Effector memory CD8-positive, alpha-beta T cell (primary cell): ENCODE results near the gene INPP4B.

Source experiments
- ATAC-seq: fragments of 150-1000 bp; cut with Tn5 transposase; replicated peaks from 2 replicates; pipeline ENCODE4 v1.10.0; 2021; ENCODE audit warnings: mild to moderate bottlenecking, moderate library complexity
- DNase-seq, 3 experiments: peaks; one replicate each; pipeline ENCODE4 v3.0.0; 2021
- H3K27ac Mint-ChIP-seq, 2 donors: one replicate each; pipeline ENCODE4 v1.8.0; 2022; ENCODE audit warnings: mild to moderate bottlenecking in 2 of 2, mixed read lengths in 2 of 2, moderate library complexity in 2 of 2
- H3K27me3 Mint-ChIP-seq, 2 donors: one replicate each; pipeline ENCODE4 v1.8.0; 2022; ENCODE audit warnings: mixed read lengths in 2 of 2
- H3K36me3 Mint-ChIP-seq: one replicate; pipeline ENCODE4 v1.8.0; 2022; ENCODE audit warnings: mild to moderate bottlenecking, moderate library complexity, mixed read lengths; ENCODE audit not compliant: insufficient read depth
- H3K4me1 Mint-ChIP-seq, 2 donors: one replicate each; pipeline ENCODE4 v1.8.0; 2022; ENCODE audit warnings: low read depth in 2 of 2, mixed read lengths in 2 of 2
- H3K4me3 Mint-ChIP-seq, 2 donors: one replicate each; pipeline ENCODE4 v1.8.0; 2022; ENCODE audit warnings: mild to moderate bottlenecking in 2 of 2, mixed read lengths in 2 of 2, moderate library complexity in 2 of 2
- H3K9me3 Mint-ChIP-seq, 2 donors: one replicate each; pipeline ENCODE4 v1.8.0; 2022; ENCODE audit warnings: mixed read lengths in 2 of 2

INPP4B gene

DNA sequence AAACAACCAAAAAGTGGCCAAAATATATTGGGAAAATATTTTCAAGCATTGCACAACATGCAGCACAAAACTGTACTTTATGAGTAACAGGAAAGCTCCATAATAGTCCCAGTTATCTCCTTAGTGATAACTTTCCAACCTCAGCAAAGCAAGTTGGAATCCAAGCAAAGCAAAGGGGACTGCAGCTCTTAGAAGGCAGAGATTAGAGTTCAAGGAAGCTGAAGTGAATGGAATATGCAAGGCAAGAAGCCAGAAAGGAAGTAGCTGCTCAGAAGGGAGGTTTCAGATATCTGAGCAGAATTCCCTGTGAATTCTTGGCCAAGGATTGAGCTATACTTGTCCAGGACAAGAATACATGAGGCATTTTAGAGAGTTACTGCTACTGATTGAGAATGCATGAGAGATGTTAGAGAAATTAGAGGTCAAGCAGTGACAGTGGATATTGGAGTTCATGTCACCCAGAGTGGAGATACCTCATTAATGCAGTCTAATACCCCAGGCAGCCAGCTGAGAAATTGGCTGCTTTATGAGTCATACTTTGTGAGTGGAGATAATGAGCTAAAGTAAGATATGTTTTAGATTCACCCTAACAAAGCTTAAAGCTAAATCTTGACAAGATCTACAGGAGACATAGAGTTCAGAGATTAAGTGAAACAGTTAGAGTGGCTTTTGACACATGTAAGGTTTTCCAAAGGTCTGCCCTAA is 102.8 kb downstream of the INPP4B start:
- Mint-ChIP-seq H3K4me1 (no peaks in the 10 kb centered on the region), H3K4me3 (no peak overlapping the region)
- DNase-seq = no peak

DNA sequence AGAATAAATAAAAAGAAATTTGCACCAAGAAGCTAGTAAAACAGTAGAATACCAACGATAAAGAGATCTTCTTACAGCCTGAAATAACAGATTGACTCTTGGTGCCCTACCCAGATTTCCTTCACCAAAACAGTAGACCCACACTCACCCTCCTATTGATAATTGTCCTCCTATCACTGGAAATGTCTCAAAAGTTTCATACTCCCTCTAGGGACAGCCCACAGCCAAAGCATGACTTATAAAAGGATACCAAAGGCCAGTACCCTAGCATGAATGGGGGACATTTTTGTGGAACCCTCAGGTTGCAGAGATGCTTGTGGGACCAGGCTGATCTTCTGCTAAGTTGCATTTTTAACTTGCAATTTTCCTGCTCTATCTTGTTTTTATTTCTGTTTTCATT is 104.1 kb downstream of the INPP4B start:
- H3K9me3 Mint-ChIP-seq = no peaks in the 10 kb centered on the region
- no peaks in the 10 kb centered on the region for H3K4me1 Mint-ChIP-seq
- no peak for ATAC-seq
- H3K36me3 Mint-ChIP-seq = no peaks in the 10 kb centered on the region
- no peak overlapping the region for H3K27ac Mint-ChIP-seq
- H3K4me3 Mint-ChIP-seq = no peak overlapping the region
- peaks cover 0 to 10% of the 10 kb centered on the region in 2 donors for H3K27me3 Mint-ChIP-seq
- no peak for DNase-seq

More for the DNA sequence above, 102.8 kb downstream of the INPP4B start:
- Mint-ChIP-seq H3K36me3 (no peaks in the 10 kb centered on the region), H3K9me3 (no peaks in the 10 kb centered on the region), H3K27me3 (peaks cover 0 to 10% of the 10 kb centered on the region in 2 donors), H3K27ac (no peak overlapping the region)
- no peak for ATAC-seq

GRCh38 chr4:142728233-142728632 is 117.9 kb downstream of the INPP4B start:
- H3K4me3 Mint-ChIP-seq = no peak overlapping the region
- no peak for ATAC-seq
- peaks cover 0 to 11% of the 10 kb centered on the region in 2 donors for H3K27me3 Mint-ChIP-seq
- H3K36me3 Mint-ChIP-seq = no peaks in the 10 kb centered on the region
- DNase-seq = no peak
- H3K9me3 Mint-ChIP-seq = no peaks in the 10 kb centered on the region
- H3K27ac Mint-ChIP-seq = no peak overlapping the region
- H3K4me1 Mint-ChIP-seq = no peaks in the 10 kb centered on the region

GRCh38 chr4:142727149-142727548 is 119.0 kb downstream of the INPP4B start:
- DNase-seq (no peak), ATAC-seq (no peak)
- no peaks in the 10 kb centered on the region for H3K4me1 Mint-ChIP-seq
- H3K4me3 Mint-ChIP-seq = no peak overlapping the region
- no peaks in the 10 kb centered on the region for H3K36me3 Mint-ChIP-seq
- peak overlapping the region in 1 of 2 donors; percentile 41 for H3K27ac Mint-ChIP-seq
- H3K9me3 Mint-ChIP-seq = no peaks in the 10 kb centered on the region
- H3K27me3 Mint-ChIP-seq = peaks cover 0 to 11% of the 10 kb centered on the region in 2 donors

DNA sequence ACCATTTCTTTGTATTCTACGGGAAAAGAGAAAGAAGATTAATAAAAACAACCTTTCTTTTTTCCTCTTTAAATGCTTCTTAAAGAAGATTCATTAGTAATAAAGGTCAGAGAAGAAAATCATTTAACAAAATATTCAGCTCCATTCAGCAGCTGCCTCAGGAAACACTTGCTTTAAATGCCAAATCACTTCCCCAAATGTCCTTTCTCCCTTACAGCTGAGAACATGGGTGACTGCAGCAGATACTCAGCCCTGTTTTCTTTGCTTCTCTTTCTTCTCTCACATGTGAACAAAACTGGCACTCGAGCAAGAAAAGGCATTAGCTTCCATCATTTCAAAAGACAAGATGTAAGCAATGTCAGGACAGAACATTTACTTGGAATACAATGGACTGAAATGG is 120.2 kb downstream of the INPP4B start:
- no peak for ATAC-seq
- no peak overlapping the region for H3K27ac Mint-ChIP-seq
- peaks cover 0 to 11% of the 10 kb centered on the region in 2 donors for H3K27me3 Mint-ChIP-seq
- H3K9me3 Mint-ChIP-seq = no peaks in the 10 kb centered on the region
- DNase-seq = no peak
- H3K4me1 Mint-ChIP-seq = no peaks in the 10 kb centered on the region
- no peaks in the 10 kb centered on the region for H3K36me3 Mint-ChIP-seq
- H3K4me3 Mint-ChIP-seq = no peak overlapping the region

DNA sequence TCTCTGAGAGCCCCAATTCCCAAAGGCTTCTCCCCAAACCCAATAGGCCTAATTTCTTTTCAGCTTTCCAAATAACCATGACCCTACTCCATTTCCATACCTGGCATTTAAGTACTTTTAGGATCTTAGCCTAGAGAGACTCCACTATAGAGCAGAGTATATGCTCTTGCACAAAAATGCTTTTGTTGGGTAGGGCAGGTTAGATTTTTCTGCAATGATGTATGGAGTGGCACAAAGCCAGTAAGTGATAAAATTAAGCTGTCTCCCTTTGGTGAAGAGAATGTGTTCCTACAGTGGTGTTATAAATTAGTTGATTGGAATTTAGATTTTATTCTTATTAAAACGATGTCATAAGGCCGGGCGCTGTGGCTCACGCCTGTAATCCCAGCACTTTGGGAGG is 124.9 kb downstream of the INPP4B start:
- H3K4me3 Mint-ChIP-seq = no peak overlapping the region

GRCh38 chr4:142719854-142720541 is 126.1 kb downstream of the INPP4B start:
- Mint-ChIP-seq H3K36me3 (no peaks in the 10 kb centered on the region), H3K27me3 (no peaks in the 10 kb centered on the region), H3K9me3 (no peaks in the 10 kb centered on the region), H3K27ac (no peak overlapping the region), H3K4me1 (no peaks in the 10 kb centered on the region), H3K4me3 (no peak overlapping the region)
- DNase-seq = no peak
- peak; percentile 42 for ATAC-seq

More for the DNA sequence above, 124.9 kb downstream of the INPP4B start:
- DNase-seq (no peak), ATAC-seq (no peak)
- H3K36me3 Mint-ChIP-seq = no peaks in the 10 kb centered on the region
- no peaks in the 10 kb centered on the region for H3K4me1 Mint-ChIP-seq
- H3K27ac Mint-ChIP-seq = no peak overlapping the region
- H3K27me3 Mint-ChIP-seq = no peaks in the 10 kb centered on the region
- no peaks in the 10 kb centered on the region for H3K9me3 Mint-ChIP-seq

- no peaks in the 10 kb centered on the region for H3K4me1 Mint-ChIP-seq
- no peak overlapping the region for H3K27ac Mint-ChIP-seq
- no peaks in the 10 kb centered on the region for H3K9me3 Mint-ChIP-seq
- no peaks in the 10 kb centered on the region for H3K36me3 Mint-ChIP-seq
- no peaks in the 10 kb centered on the region for H3K27me3 Mint-ChIP-seq
- no peak overlapping the region for H3K4me3 Mint-ChIP-seq
- ATAC-seq = no peak
- no peak for DNase-seq
Observed at GRCh38 chr4:142718981-142719380, 127.1 kb downstream of the INPP4B start.

- no peaks in the 10 kb centered on the region for H3K9me3 Mint-ChIP-seq
- DNase-seq = no peak
- no peak for ATAC-seq
- H3K4me1 Mint-ChIP-seq = no peaks in the 10 kb centered on the region
- no peak overlapping the region for H3K4me3 Mint-ChIP-seq
- H3K27ac Mint-ChIP-seq = no peak overlapping the region
- no peaks in the 10 kb centered on the region for H3K36me3 Mint-ChIP-seq
- no peaks in the 10 kb centered on the region for H3K27me3 Mint-ChIP-seq
Observed at GRCh38 chr4:142715727-142716126, 130.4 kb downstream of the INPP4B start.

DNA sequence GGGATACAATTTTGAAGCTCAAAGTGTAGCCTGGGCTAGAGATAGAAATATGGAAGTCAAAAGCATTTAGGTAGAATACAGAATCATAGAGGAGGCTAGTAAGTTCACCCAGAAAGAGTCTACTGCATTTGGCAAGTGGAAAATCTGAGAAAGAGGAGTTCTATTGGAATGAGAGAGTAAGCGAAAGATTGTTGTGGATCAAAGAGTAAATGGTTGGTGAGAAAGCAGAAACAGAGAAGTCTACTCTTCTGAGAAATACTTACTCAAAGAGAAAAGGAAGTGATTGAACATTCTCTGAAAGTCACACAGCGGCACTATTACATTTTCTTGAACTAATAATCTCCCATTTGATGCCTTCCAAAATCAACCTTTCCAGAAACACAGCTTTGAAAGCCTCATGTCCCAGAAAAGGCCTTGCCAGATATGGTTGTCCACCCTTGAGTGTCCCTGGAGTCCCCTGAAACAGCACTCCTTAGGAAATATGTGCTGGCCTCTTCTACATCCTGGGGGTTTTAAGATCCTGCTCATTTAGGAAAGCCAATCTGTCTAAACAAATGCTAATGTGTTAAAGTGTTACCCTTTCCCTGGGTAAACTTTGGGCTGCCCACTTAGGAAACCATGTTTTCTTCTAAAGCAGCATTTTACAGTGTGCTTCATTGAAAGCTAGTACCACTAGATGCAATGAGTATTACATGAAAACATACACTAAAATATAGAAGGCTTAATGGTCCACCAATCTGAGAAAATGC is 132.6 kb downstream of the INPP4B start:
- Mint-ChIP-seq H3K9me3 (no peaks in the 10 kb centered on the region), H3K27me3 (no peaks in the 10 kb centered on the region), H3K36me3 (no peaks in the 10 kb centered on the region), H3K27ac (no peak overlapping the region), H3K4me1 (no peaks in the 10 kb centered on the region), H3K4me3 (no peak overlapping the region)
- DNase-seq (no peak), ATAC-seq (no peak)

GRCh38 chr4:142708231-142708630 is 137.9 kb downstream of the INPP4B start:
- DNase-seq = no peak
- Mint-ChIP-seq H3K27me3 (no peaks in the 10 kb centered on the region), H3K27ac (no peak overlapping the region), H3K36me3 (no peaks in the 10 kb centered on the region), H3K9me3 (no peaks in the 10 kb centered on the region), H3K4me1 (no peaks in the 10 kb centered on the region), H3K4me3 (no peak overlapping the region)
- no peak for ATAC-seq

GRCh38 chr4:142707401-142707800 is 138.7 kb downstream of the INPP4B start:
- Mint-ChIP-seq H3K36me3 (no peaks in the 10 kb centered on the region), H3K4me1 (no peaks in the 10 kb centered on the region), H3K9me3 (no peaks in the 10 kb centered on the region), H3K27me3 (no peaks in the 10 kb centered on the region), H3K4me3 (no peak overlapping the region), H3K27ac (no peak overlapping the region)
- DNase-seq (no peak), ATAC-seq (no peak)

DNA sequence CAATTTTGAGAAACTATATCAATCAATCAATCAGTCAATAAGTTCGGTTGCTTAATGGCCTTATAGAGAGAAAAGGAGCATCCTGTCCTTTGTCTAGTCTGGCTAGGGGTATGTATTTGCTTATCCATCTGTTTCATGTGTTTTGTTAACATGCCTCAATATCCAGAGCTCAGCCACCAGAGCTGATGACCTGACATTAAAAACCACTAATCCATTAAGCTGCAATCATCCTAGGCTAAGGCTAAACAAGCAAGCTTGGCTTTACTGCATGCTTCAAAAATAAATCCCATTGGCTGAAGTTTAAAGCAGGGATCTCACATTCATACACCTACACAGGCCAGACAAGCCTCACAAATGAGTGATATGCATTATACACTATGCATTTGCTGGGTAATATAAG is 139.7 kb downstream of the INPP4B start:
- ATAC-seq = no peak
- no peaks in the 10 kb centered on the region for H3K4me1 Mint-ChIP-seq
- DNase-seq = no peak
- no peak overlapping the region for H3K4me3 Mint-ChIP-seq
- no peaks in the 10 kb centered on the region for H3K9me3 Mint-ChIP-seq
- H3K27me3 Mint-ChIP-seq = no peaks in the 10 kb centered on the region
- no peaks in the 10 kb centered on the region for H3K36me3 Mint-ChIP-seq
- no peak overlapping the region for H3K27ac Mint-ChIP-seq

DNA sequence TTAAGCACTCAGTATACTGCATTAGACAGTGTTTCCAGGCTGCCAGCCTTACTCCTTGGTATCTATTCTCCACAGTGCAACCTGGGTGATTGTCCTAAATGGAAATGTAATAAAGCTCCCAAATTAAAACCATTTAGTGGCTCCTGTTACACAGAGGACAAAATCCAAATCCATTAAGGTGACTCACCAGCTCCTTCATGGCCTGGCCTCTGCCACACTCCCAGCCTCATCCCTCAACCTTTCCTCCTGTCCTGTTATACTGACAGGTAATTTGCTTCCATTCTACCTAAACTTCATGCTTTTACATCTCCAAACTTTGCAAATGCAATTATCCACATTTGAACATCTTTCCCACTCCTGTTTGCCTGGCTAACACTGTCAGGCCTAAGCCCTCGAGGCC is 140.3 kb downstream of the INPP4B start:
- no peaks in the 10 kb centered on the region for H3K27me3 Mint-ChIP-seq
- no peaks in the 10 kb centered on the region for H3K9me3 Mint-ChIP-seq
- no peak overlapping the region for H3K4me3 Mint-ChIP-seq
- H3K4me1 Mint-ChIP-seq = peaks cover 0 to under 1% of the 10 kb centered on the region in 2 donors
- ATAC-seq = no peak
- no peak overlapping the region for H3K27ac Mint-ChIP-seq
- no peaks in the 10 kb centered on the region for H3K36me3 Mint-ChIP-seq
- DNase-seq = no peak
